GM23338 (cell line): ENCODE data around the gene HELZ. TPM values are rescaled to one million over a fixed set of nuclear protein-coding genes. Genes with fewer than 3 reads are reported as not detected.

Experiments
- ATAC-seq: fragments of 200-7000 bp; cut with Tn5 transposase; 3 replicates; pipeline ENCODE4 v1.9.1; 2020
- DNase-seq: peaks from one replicate; pipeline ENCODE4 v3.0.0-alpha.2; 2015; ENCODE audit warnings: low spot score
- H2AFZ ChIP-seq: fragments of 200-600 bp; sonication (generic); 2 replicates; pipeline ENCODE4 v1.8.0; 2016; ENCODE audit warnings: antibody characterized with exemption, mild to moderate bottlenecking, moderate library complexity
- H3F3A ChIP-seq: fragments of 200-600 bp; sonication (generic); replicated peaks from 2 replicates; pipeline ENCODE4 v1.8.0; 2017; ENCODE audit warnings: antibody characterized with exemption, mixed run types, low read depth
- H3K27ac ChIP-seq: fragments of 200-600 bp; sonication (generic); 2 replicates; pipeline ENCODE4 v1.6.1; 2016; ENCODE audit warnings: low read depth
- H3K27me3 ChIP-seq: fragments of 200-600 bp; sonication (generic); 2 replicates; pipeline ENCODE4 v1.8.0; 2016; ENCODE audit warnings: mild to moderate bottlenecking, mixed run types, moderate library complexity; ENCODE audit not compliant: insufficient read depth
- H3K36me3 ChIP-seq: fragments of 200-600 bp; sonication (generic); 2 replicates; pipeline ENCODE4 v1.8.0; 2016; ENCODE audit warnings: mild to moderate bottlenecking; ENCODE audit not compliant: insufficient read depth
- H3K4me1 ChIP-seq: fragments of 200-600 bp; sonication (generic); 2 replicates; pipeline ENCODE4 v1.8.0; 2016; ENCODE audit warnings: mild to moderate bottlenecking, moderate library complexity; ENCODE audit not compliant: insufficient read depth
- H3K4me2 ChIP-seq: fragments of 200-600 bp; sonication (generic); 2 replicates; pipeline ENCODE4 v1.7.1; 2017; ENCODE audit warnings: mixed run types
- H3K4me3 ChIP-seq: fragments of 200-600 bp; sonication (generic); 2 replicates; pipeline ENCODE4 v1.6.1; 2016; ENCODE audit warnings: mixed run types
- H3K79me2 ChIP-seq: fragments of 200-600 bp; sonication (generic); replicated peaks from 2 replicates; pipeline ENCODE4 v1.8.0; 2017; ENCODE audit warnings: mild to moderate bottlenecking; ENCODE audit not compliant: insufficient read depth
- H3K9me2 ChIP-seq: fragments of 200-600 bp; sonication (generic); 2 replicates; pipeline ENCODE4 v1.8.0; 2017; ENCODE audit not compliant: insufficient read depth
- H4K20me1 ChIP-seq: fragments of 200-600 bp; sonication (generic); replicated peaks from 2 replicates; pipeline ENCODE4 v1.8.0; 2017; ENCODE audit warnings: mild to moderate bottlenecking; ENCODE audit not compliant: insufficient read depth
- H3K27ac Mint-ChIP-seq: 2 replicates; pipeline ENCODE4 v1.8.0; 2020; ENCODE audit warnings: inconsistent platforms, mild to moderate bottlenecking, moderate library complexity, mixed read lengths
- H3K27me3 Mint-ChIP-seq: 3 replicates; pipeline ENCODE4 v1.8.0; 2022; ENCODE audit warnings: low read depth, mild to moderate bottlenecking, moderate library complexity, mixed read lengths, inconsistent platforms; ENCODE audit not compliant: insufficient read depth, poor library complexity
- H3K36me3 Mint-ChIP-seq: 3 replicates; pipeline ENCODE4 v1.8.0; 2021; ENCODE audit warnings: low read depth, mild to moderate bottlenecking, inconsistent platforms, moderate library complexity, mixed read lengths
- H3K4me1 Mint-ChIP-seq: 3 replicates; pipeline ENCODE4 v1.8.0; 2020; ENCODE audit warnings: mild to moderate bottlenecking, inconsistent platforms, mixed read lengths
- H3K4me3 Mint-ChIP-seq: 3 replicates; pipeline ENCODE4 v1.8.0; 2021; ENCODE audit warnings: moderate library complexity, mild to moderate bottlenecking, inconsistent platforms, mixed read lengths
- H3K9me3 Mint-ChIP-seq: 3 replicates; pipeline ENCODE4 v1.8.0; 2020; ENCODE audit warnings: moderate library complexity, mild to moderate bottlenecking, inconsistent platforms, mixed read lengths
- CREB1 ChIP-seq: fragments of 250-450 bp; sonication (Bioruptor Pico); IDR thresholded peaks from 2 replicates; pipeline ENCODE4 v1.5.0; 2020; ENCODE audit warnings: low read depth, mild to moderate bottlenecking, moderate library complexity
- polyA plus RNA-seq: library from polyadenylated mRNA; unstranded; fragments of >200 nt; fragmentation: Nextera tagmentation; extraction: Ambion mirVana; gene quantifications from 2 replicates; pipeline ENCODE4 v1.2.1, GENCODE V29; 2016
- small RNA-seq: library from RNA; depleted of rRNA; stranded (forward); fragments of <200 nt; gene quantifications from one replicate; pipeline ENCODE3, GENCODE V24; 2014; ENCODE audit warnings: low replicate concordance
- total RNA-seq: library from RNA; depleted of rRNA; stranded (reverse); fragments of >200 nt; shearing (Covaris generic); gene quantifications from 2 replicates; pipeline ENCODE4 v1.2.3, GENCODE V29; 2014; rRNA removed

Gene HELZ
- total and polyA plus RNA-seq, 2 experiments from 2014 or later = 38.9 to 62.0 TPM

DNA sequence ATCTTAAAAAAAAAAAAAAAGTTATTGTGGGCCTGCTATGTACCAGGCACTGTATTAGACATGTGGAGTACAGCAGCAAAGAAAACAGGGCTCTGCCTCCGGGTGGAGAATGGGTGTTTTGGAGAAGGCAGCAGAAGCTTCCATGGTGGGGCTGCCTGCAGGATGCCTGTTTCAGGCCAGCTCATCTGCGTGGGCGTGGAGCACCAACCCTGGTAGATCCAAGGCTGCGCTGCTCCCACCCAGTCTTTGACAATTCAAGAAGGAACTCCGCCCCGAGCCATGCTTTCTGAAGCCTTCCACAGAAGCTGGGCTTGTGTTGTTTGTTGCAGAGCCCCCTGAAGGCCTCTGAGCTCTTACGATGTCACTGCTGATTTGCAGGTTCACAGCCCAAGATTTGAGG lies 223.8 kb downstream of the HELZ start:
- H3K36me3 ChIP-seq = no peaks in the 10 kb centered on the region

More for the DNA sequence above, 223.8 kb downstream of the HELZ start:
- H3K27ac ChIP-seq = no peak overlapping the region
- no peaks in the 10 kb centered on the region for H3K79me2 ChIP-seq
- H3K36me3 Mint-ChIP-seq = no peaks in the 10 kb centered on the region
- H3K9me2 ChIP-seq = no peaks in the 10 kb centered on the region
- H3K4me2 ChIP-seq = no peak overlapping the region
- no peak overlapping the region for H3K27ac Mint-ChIP-seq
- H4K20me1 ChIP-seq = no peaks in the 10 kb centered on the region
- DNase-seq (no peak), ATAC-seq (no peak)
- no peak overlapping the region for H3K4me3 ChIP-seq
- H2AFZ ChIP-seq = no peak overlapping the region
- no peaks in the 10 kb centered on the region for H3K27me3 ChIP-seq
- H3K4me1 Mint-ChIP-seq = peaks cover 9% of the 10 kb centered on the region
- H3K4me1 ChIP-seq = no peaks in the 10 kb centered on the region
- peaks cover 14% of the 10 kb centered on the region for H3K27me3 Mint-ChIP-seq
- H3F3A ChIP-seq = no peaks in the 10 kb centered on the region
- no peak for TF ChIP-seq CREB1 (CRISPR knock-in tag)
- no peak overlapping the region for H3K4me3 Mint-ChIP-seq
- no peaks in the 10 kb centered on the region for H3K9me3 Mint-ChIP-seq

Small RNA genes within 50 kb of the gene (small RNA-seq; reads per million reads assigned to genes)
- gene AC007448.1 = not detected
- gene RF00393 = not detected
- gene RNA5SP447 = not detected

Other genes with a start within 250 kb of the HELZ start
- not detected in 2 replicates for gene CACNG1, start 200.6 kb downstream of the HELZ start, total RNA-seq
- not detected in 2 replicates for gene CACNG1, start 200.6 kb downstream of the HELZ start, polyA plus RNA-seq
- 67.1 and 73.7 TPM in 2 replicates for gene PSMD12, start 121.4 kb upstream of the HELZ start, total RNA-seq
- gene PSMD12, start 121.4 kb upstream of the HELZ start, polyA plus RNA-seq = 130 and 146 TPM in 2 replicates
- 22.8 and 32.6 TPM in 2 replicates for gene PITPNC1, start 132.1 kb upstream of the HELZ start, total RNA-seq
- gene PITPNC1, start 132.1 kb upstream of the HELZ start, polyA plus RNA-seq = 21.6 and 23.0 TPM in 2 replicates